SK-N-SH treated with all-trans-retinoic acid at 6 μM for 48 hours (cell line): ENCODE results near the gene PCSK2.

Experiments used
- ATAC-seq: fragments of 200-7000 bp; cut with Tn5 transposase; 3 replicates; pipeline ENCODE4 v1.9.1; 2020; ENCODE audit warnings: mild to moderate bottlenecking, moderate library complexity
- ARNTL ChIP-seq: fragments of 450-650 bp; formaldehyde crosslinking; IDR thresholded peaks from 2 replicates; pipeline ENCODE4 v1.5.0; 2020; ENCODE audit warnings: low read depth, mild to moderate bottlenecking, moderate library complexity, borderline replicate concordance
- BACH2 ChIP-seq: fragments of 250-450 bp; sonication (Bioruptor Pico); IDR thresholded peaks from 2 replicates; pipeline ENCODE4 v1.9.0; 2021; ENCODE audit warnings: mild to moderate bottlenecking, borderline replicate concordance
- CSDC2 ChIP-seq: fragments of 250-450 bp; sonication (Bioruptor Pico); IDR thresholded peaks from 2 replicates; pipeline ENCODE4 v1.5.0; 2020; ENCODE audit warnings: mild to moderate bottlenecking, moderate library complexity
- GLIS3 ChIP-seq: fragments of 250-450 bp; sonication (Bioruptor Pico); IDR thresholded peaks from 2 replicates; pipeline ENCODE4 v1.5.0; 2020; ENCODE audit warnings: mild to moderate bottlenecking, moderate library complexity
- ISL1 ChIP-seq: fragments of 250-450 bp; sonication (Bioruptor Pico); IDR thresholded peaks from 2 replicates; pipeline ENCODE4 v2.1.2; 2022; ENCODE audit warnings: mild to moderate bottlenecking, moderate library complexity
- OSR1 ChIP-seq: fragments of 250-450 bp; sonication (Bioruptor Pico); IDR thresholded peaks from 2 replicates; pipeline ENCODE4 v1.8.0; 2022; ENCODE audit warnings: moderate library complexity, mild to moderate bottlenecking, inconsistent platforms
- SNAI2 ChIP-seq: fragments of 250-450 bp; sonication (Bioruptor Pico); IDR thresholded peaks from 2 replicates; pipeline ENCODE4 v1.5.0; 2020; ENCODE audit warnings: mild to moderate bottlenecking, moderate library complexity
- TCF4 ChIP-seq: fragments of 250-450 bp; sonication (Bioruptor Pico); IDR thresholded peaks from 2 replicates; pipeline ENCODE4 v1.8.0; 2021; ENCODE audit warnings: mild to moderate bottlenecking, moderate library complexity, borderline replicate concordance
- TOX ChIP-seq: fragments of 250-450 bp; sonication (Bioruptor Pico); IDR thresholded peaks from 2 replicates; pipeline ENCODE4 v1.8.0; 2021; ENCODE audit warnings: mild to moderate bottlenecking, moderate library complexity, borderline replicate concordance
- ZC3H10 ChIP-seq: fragments of 250-450 bp; sonication (Bioruptor Pico); IDR thresholded peaks from 2 replicates; pipeline ENCODE4 v1.5.1; 2021; ENCODE audit warnings: mild to moderate bottlenecking, moderate library complexity
- ZFP3 ChIP-seq: fragments of 250-450 bp; sonication (Bioruptor Pico); IDR thresholded peaks from 2 replicates; pipeline ENCODE4 v1.5.0; 2020; ENCODE audit warnings: mild to moderate bottlenecking, moderate library complexity
- ZFP30 ChIP-seq: fragments of 450-650 bp; formaldehyde crosslinking; IDR thresholded peaks from 2 replicates; pipeline ENCODE4 v1.5.0; 2022; ENCODE audit warnings: mild to moderate bottlenecking, moderate library complexity
- ZNF565 ChIP-seq: fragments of 450-650 bp; formaldehyde crosslinking; conservative IDR thresholded peaks from 2 replicates; pipeline ENCODE4 v1.5.0; 2020; ENCODE audit warnings: low read depth, mild to moderate bottlenecking, moderate library complexity
- ZNF70 ChIP-seq: fragments of 450-650 bp; formaldehyde crosslinking; IDR thresholded peaks from 2 replicates; pipeline ENCODE4 v1.5.0; 2020; ENCODE audit warnings: mild to moderate bottlenecking, moderate library complexity
- ZNF8 ChIP-seq: fragments of 450-650 bp; formaldehyde crosslinking; IDR thresholded peaks from 2 replicates; pipeline ENCODE4 v1.5.0; 2020; ENCODE audit warnings: mild to moderate bottlenecking, moderate library complexity
- TF ChIP-seq, protein P1 (sequence below): fragments of 250-450 bp; sonication (Bioruptor Pico); IDR thresholded peaks from 2 replicates; pipeline ENCODE4 v1.5.1; 2021; ENCODE audit warnings: mild to moderate bottlenecking, moderate library complexity
- TF ChIP-seq, protein P2 (sequence below): fragments of 250-450 bp; sonication (Bioruptor Pico); IDR thresholded peaks from 2 replicates; pipeline ENCODE4 v1.5.1; 2020; ENCODE audit warnings: low read depth, mild to moderate bottlenecking, moderate library complexity
- TF ChIP-seq, protein P3 (sequence below): fragments of 250-450 bp; sonication (Bioruptor Pico); IDR thresholded peaks from 2 replicates; pipeline ENCODE4 v1.8.0; 2020; ENCODE audit warnings: mild to moderate bottlenecking, moderate library complexity, borderline replicate concordance
- TF ChIP-seq, protein P4 (sequence below): fragments of 250-450 bp; sonication (Bioruptor Pico); IDR thresholded peaks from 2 replicates; pipeline ENCODE4 v1.8.0; 2021; ENCODE audit warnings: low read depth, mild to moderate bottlenecking, moderate library complexity, borderline replicate concordance
- TF ChIP-seq, protein P5 (sequence below): fragments of 250-450 bp; sonication (Bioruptor Pico); IDR thresholded peaks from 2 replicates; pipeline ENCODE4 v1.5.0; 2020; ENCODE audit warnings: mild to moderate bottlenecking, moderate library complexity

PCSK2 gene

DNA sequence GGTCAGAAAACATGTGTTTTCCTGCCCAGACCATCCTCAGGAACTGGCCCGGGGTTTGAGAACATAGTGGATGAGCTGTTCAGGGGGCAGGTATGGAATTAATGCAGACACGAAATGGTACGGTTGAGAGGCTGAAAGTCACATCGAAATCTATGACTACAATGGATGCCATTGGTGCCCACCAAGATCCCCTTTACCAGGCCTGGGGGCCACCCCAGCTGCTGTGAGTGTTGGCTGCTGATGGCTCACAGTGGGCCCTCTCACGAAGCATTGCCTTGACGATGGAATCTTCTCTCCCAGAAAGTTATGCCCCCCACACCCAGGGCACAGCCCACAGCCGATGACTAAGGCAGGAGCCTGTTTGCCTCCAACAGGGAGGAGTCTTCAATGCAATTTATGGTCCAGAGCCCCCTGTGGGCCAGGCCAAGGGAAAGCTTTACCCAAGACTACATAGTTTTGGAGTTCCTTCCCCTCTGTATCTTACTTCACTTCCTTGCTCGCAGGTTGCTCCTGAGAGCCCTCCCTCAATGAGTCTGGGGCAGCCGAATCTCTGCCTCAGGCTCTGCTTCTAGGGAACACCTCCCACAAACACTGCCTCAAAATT, 211.7 kb downstream of the PCSK2 start:
- ATAC-seq, result no peak
- TF ChIP-seq CSDC2 (CRISPR knock-in tag) (no peak), ZFP3 (no peak)
- TF ChIP-seq, protein P1, sequence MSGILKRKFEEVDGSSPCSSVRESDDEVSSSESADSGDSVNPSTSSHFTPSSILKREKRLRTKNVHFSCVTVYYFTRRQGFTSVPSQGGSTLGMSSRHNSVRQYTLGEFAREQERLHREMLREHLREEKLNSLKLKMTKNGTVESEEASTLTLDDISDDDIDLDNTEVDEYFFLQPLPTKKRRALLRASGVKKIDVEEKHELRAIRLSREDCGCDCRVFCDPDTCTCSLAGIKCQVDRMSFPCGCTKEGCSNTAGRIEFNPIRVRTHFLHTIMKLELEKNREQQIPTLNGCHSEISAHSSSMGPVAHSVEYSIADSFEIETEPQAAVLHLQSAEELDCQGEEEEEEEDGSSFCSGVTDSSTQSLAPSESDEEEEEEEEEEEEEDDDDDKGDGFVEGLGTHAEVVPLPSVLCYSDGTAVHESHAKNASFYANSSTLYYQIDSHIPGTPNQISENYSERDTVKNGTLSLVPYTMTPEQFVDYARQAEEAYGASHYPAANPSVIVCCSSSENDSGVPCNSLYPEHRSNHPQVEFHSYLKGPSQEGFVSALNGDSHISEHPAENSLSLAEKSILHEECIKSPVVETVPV (CRISPR knock-in tag), result no peak

DNA sequence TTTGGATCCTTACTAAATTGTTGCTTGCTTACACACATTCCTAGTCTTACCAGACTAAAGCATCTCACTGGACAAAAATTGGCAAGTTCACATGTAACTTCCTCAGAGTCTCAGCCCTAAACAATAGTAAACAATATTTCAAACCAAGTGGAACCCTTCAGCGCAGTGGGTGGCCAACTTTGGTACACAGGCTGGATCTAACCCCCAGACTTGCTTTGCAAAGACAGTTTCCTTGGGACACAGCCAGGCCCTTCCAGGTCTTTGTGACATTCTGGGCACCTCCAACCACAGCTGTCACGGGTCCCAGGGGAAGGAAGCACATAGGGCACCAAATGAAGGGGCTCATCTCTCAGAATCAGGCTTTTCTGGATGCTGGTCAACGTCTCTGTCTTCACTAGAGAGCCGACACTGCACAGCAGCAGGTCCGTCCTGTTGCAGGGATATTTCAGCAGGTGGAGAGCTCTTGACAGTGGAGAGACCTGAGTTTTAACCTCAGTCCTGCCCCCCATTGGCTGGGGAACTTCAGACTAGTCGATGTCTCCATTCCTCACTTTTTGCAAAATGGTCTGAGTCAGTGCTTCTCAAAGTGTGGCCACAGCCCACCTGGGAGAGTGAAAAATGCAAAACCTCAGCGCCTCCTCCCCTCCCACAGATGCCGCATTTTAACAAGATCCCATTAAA, 212.9 kb downstream of the PCSK2 start:
- TF ChIP-seq, protein P1 (CRISPR knock-in tag), result no peak
- TF ChIP-seq ZFP3 (no peak), OSR1 (CRISPR knock-in tag) (no peak), TCF4 (no peak), BACH2 (CRISPR knock-in tag) (no peak)
- TF ChIP-seq, all 23 proteins: peak for 0
- ATAC-seq, result no peak

DNA sequence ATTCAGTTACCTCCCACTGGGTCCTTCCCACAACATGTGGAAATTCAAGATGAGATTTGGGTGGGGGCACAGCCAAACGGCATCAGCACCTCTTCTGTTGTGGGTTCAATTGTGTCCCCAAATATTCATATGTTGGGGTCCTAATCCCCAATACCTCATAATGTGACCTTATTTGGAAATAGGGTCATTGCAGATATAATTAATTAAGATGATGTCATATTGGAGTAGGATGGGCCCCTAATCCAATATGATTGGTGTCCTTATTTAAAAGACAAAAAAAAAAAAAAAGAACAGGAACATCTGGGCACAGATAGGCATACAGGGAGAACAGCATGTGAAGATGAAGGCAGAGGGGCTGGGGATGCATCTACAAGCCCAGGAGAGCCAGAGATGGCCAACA, 214.9 kb downstream of the PCSK2 start:
- ATAC-seq, result no peak
- TF ChIP-seq ISL1 (CRISPR knock-in tag), result no peak
- TF ChIP-seq ZC3H10 (CRISPR knock-in tag), result no peak
- TF ChIP-seq, protein P2, sequence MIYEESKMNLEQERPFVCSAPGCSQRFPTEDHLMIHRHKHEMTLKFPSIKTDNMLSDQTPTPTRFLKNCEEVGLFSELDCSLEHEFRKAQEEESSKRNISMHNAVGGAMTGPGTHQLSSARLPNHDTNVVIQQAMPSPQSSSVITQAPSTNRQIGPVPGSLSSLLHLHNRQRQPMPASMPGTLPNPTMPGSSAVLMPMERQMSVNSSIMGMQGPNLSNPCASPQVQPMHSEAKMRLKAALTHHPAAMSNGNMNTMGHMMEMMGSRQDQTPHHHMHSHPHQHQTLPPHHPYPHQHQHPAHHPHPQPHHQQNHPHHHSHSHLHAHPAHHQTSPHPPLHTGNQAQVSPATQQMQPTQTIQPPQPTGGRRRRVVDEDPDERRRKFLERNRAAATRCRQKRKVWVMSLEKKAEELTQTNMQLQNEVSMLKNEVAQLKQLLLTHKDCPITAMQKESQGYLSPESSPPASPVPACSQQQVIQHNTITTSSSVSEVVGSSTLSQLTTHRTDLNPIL (CRISPR knock-in tag), result no peak
- TF ChIP-seq, protein P3, sequence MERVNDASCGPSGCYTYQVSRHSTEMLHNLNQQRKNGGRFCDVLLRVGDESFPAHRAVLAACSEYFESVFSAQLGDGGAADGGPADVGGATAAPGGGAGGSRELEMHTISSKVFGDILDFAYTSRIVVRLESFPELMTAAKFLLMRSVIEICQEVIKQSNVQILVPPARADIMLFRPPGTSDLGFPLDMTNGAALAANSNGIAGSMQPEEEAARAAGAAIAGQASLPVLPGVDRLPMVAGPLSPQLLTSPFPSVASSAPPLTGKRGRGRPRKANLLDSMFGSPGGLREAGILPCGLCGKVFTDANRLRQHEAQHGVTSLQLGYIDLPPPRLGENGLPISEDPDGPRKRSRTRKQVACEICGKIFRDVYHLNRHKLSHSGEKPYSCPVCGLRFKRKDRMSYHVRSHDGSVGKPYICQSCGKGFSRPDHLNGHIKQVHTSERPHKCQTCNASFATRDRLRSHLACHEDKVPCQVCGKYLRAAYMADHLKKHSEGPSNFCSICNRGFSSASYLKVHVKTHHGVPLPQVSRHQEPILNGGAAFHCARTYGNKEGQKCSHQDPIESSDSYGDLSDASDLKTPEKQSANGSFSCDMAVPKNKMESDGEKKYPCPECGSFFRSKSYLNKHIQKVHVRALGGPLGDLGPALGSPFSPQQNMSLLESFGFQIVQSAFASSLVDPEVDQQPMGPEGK (CRISPR knock-in tag), result no peak
- no peak for TF ChIP-seq ZNF70 (CRISPR knock-in tag)
- no peak for TF ChIP-seq SNAI2 (CRISPR knock-in tag)
- TF ChIP-seq, protein P4, sequence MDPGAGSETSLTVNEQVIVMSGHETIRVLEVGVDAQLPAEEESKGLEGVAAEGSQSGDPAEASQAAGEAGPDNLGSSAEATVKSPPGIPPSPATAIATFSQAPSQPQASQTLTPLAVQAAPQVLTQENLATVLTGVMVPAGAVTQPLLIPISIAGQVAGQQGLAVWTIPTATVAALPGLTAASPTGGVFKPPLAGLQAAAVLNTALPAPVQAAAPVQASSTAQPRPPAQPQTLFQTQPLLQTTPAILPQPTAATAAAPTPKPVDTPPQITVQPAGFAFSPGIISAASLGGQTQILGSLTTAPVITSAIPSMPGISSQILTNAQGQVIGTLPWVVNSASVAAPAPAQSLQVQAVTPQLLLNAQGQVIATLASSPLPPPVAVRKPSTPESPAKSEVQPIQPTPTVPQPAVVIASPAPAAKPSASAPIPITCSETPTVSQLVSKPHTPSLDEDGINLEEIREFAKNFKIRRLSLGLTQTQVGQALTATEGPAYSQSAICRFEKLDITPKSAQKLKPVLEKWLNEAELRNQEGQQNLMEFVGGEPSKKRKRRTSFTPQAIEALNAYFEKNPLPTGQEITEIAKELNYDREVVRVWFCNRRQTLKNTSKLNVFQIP (CRISPR knock-in tag), result no peak
- no peak for TF ChIP-seq ZFP3
- TF ChIP-seq ARNTL (CRISPR knock-in tag), result no peak
- no peak for TF ChIP-seq TCF4
- no peak for TF ChIP-seq TOX (CRISPR knock-in tag)
- TF ChIP-seq BACH2 (CRISPR knock-in tag), result no peak
- TF ChIP-seq ZNF565, result no peak
- no peak for TF ChIP-seq ZNF8 (CRISPR knock-in tag)
- no peak for TF ChIP-seq GLIS3 (CRISPR knock-in tag)

DNA sequence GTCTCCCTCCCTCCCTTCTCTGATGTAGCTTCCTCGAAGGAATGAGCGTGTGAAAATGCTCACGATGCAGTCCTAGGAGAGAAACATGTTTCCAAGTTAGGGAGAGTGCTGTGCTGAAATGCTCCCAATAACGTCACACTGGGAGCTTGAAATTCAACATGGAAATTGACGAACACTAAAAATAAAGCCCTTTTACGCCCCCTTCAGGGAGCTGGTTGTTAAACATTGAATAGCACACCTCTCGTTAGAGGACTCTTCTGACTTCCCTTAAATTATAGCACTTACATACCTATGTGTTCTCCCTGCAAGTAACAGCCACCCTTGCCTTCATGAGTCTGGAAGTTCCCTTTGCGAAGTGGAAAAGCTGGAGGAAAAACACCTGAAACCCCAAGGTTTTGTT, 215.7 kb downstream of the PCSK2 start:
- no peak for ATAC-seq
- TF ChIP-seq BACH2 (CRISPR knock-in tag) (no peak), OSR1 (CRISPR knock-in tag) (no peak), ARNTL (CRISPR knock-in tag) (no peak), CSDC2 (CRISPR knock-in tag) (no peak), ZFP30 (no peak), ZNF8 (CRISPR knock-in tag) (no peak), ZNF70 (CRISPR knock-in tag) (no peak), TOX (CRISPR knock-in tag) (no peak), ZC3H10 (CRISPR knock-in tag) (no peak)
- TF ChIP-seq, protein P4 (CRISPR knock-in tag), result no peak
- TF ChIP-seq, protein P1 (CRISPR knock-in tag), result no peak
- TF ChIP-seq, protein P5, sequence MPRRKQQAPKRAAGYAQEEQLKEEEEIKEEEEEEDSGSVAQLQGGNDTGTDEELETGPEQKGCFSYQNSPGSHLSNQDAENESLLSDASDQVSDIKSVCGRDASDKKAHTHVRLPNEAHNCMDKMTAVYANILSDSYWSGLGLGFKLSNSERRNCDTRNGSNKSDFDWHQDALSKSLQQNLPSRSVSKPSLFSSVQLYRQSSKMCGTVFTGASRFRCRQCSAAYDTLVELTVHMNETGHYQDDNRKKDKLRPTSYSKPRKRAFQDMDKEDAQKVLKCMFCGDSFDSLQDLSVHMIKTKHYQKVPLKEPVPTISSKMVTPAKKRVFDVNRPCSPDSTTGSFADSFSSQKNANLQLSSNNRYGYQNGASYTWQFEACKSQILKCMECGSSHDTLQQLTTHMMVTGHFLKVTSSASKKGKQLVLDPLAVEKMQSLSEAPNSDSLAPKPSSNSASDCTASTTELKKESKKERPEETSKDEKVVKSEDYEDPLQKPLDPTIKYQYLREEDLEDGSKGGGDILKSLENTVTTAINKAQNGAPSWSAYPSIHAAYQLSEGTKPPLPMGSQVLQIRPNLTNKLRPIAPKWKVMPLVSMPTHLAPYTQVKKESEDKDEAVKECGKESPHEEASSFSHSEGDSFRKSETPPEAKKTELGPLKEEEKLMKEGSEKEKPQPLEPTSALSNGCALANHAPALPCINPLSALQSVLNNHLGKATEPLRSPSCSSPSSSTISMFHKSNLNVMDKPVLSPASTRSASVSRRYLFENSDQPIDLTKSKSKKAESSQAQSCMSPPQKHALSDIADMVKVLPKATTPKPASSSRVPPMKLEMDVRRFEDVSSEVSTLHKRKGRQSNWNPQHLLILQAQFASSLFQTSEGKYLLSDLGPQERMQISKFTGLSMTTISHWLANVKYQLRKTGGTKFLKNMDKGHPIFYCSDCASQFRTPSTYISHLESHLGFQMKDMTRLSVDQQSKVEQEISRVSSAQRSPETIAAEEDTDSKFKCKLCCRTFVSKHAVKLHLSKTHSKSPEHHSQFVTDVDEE (CRISPR knock-in tag), result no peak
